ENCODE data around the gene SMG6. TPM values are rescaled to one million over a fixed set of nuclear protein-coding genes. Genes with fewer than 3 reads are reported as not detected.

Gene SMG6
- total RNA-seq, 1 experiment from 2014 or later: 36.1 TPM

GRCh38 chr17:2090210-2090641 lies 213.4 kb downstream of the SMG6 start:
- intact Hi-C loops (cut with micrococcal nuclease; ENCODE audit: unreplicated experiment): no loop called here
- TF ChIP-seq CTCF (conservative IDR thresholded peaks at IDR 0.05; ENCODE audit: low read depth, low read length) (no peak), EZH2 (IDR thresholded peaks at IDR 0.05; ENCODE audit: borderline replicate concordance, low read depth, low read length, poor library complexity, severe bottlenecking) (no peak)
- H3K27me3 ChIP-seq (replicated peaks; ENCODE audit: insufficient read depth, low read depth, low read length, poor library complexity): no peaks in the 10 kb centered on the region
- H3K36me3 ChIP-seq (ENCODE audit: insufficient read depth, low read length, poor library complexity, severe bottlenecking): no peaks in the 10 kb centered on the region
- no peak for DNase-seq (ENCODE audit: low spot score)
- H3K4me1 ChIP-seq (ENCODE audit: insufficient read depth, low read length, poor library complexity, severe bottlenecking): peaks cover 14% of the 10 kb centered on the region
- POLR2A ChIA-PET (ENCODE audit: low non-redundant PET): no interaction called here
- no peaks in the 10 kb centered on the region for H3K9me3 ChIP-seq (ENCODE audit: low read depth, low read length, poor library complexity, severe bottlenecking)
- no peak overlapping the region for H3K27ac ChIP-seq (ENCODE audit: low read depth, low read length, poor library complexity, severe bottlenecking)
- BruUV-seq (replicated peaks): no TSS peak
- no peak overlapping the region for H3K4me3 ChIP-seq (ENCODE audit: low read depth, low read length, poor library complexity, severe bottlenecking)
- CTCF ChIA-PET: no interaction called here

- Histone ChIP-seq H3K36me3 (ENCODE audit: insufficient read depth, low read length, poor library complexity, severe bottlenecking) (no peaks in the 10 kb centered on the region), H3K4me1 (ENCODE audit: insufficient read depth, low read length, poor library complexity, severe bottlenecking) (peaks cover 8% of the 10 kb centered on the region), H3K27me3 (replicated peaks; ENCODE audit: insufficient read depth, low read depth, low read length, poor library complexity) (no peaks in the 10 kb centered on the region), H3K4me3 (ENCODE audit: low read depth, low read length, poor library complexity, severe bottlenecking) (no peak overlapping the region), H3K9me3 (ENCODE audit: low read depth, low read length, poor library complexity, severe bottlenecking) (no peaks in the 10 kb centered on the region), H3K27ac (ENCODE audit: low read depth, low read length, poor library complexity, severe bottlenecking) (no peak overlapping the region)
- CTCF ChIA-PET: interaction anchor here (0.6 kb wide), 1 partner anchor 126 kb away, joined by 4 read pairs; no protein-coding TSS in a partner anchor
- DNase-seq (ENCODE audit: low spot score): no peak
- intact Hi-C loops (cut with micrococcal nuclease; ENCODE audit: unreplicated experiment): no loop called here
- POLR2A ChIA-PET (ENCODE audit: low non-redundant PET): no interaction called here
- BruUV-seq (replicated peaks): no TSS peak
- TF ChIP-seq CTCF (conservative IDR thresholded peaks at IDR 0.05; ENCODE audit: low read depth, low read length) (no peak), EZH2 (IDR thresholded peaks at IDR 0.05; ENCODE audit: borderline replicate concordance, low read depth, low read length, poor library complexity, severe bottlenecking) (no peak)
Measured at GRCh38 chr17:2089021-2089422, 214.6 kb downstream of the SMG6 start.

GRCh38 chr17:2087597-2088211 lies 215.9 kb downstream of the SMG6 start:
- CTCF ChIA-PET: no interaction called here
- H3K4me1 ChIP-seq (ENCODE audit: insufficient read depth, low read length, poor library complexity, severe bottlenecking): peaks cover 8% of the 10 kb centered on the region
- no peak for TF ChIP-seq EZH2 (IDR thresholded peaks at IDR 0.05; ENCODE audit: borderline replicate concordance, low read depth, low read length, poor library complexity, severe bottlenecking)
- no peak for TF ChIP-seq CTCF (conservative IDR thresholded peaks at IDR 0.05; ENCODE audit: low read depth, low read length)
- no peaks in the 10 kb centered on the region for H3K27me3 ChIP-seq (replicated peaks; ENCODE audit: insufficient read depth, low read depth, low read length, poor library complexity)
- BruUV-seq (replicated peaks): no TSS peak
- H3K36me3 ChIP-seq (ENCODE audit: insufficient read depth, low read length, poor library complexity, severe bottlenecking): no peaks in the 10 kb centered on the region
- no peaks in the 10 kb centered on the region for H3K9me3 ChIP-seq (ENCODE audit: low read depth, low read length, poor library complexity, severe bottlenecking)
- no peak for DNase-seq (ENCODE audit: low spot score)
- no peak overlapping the region for H3K27ac ChIP-seq (ENCODE audit: low read depth, low read length, poor library complexity, severe bottlenecking)
- POLR2A ChIA-PET (ENCODE audit: low non-redundant PET): no interaction called here
- intact Hi-C loops (cut with micrococcal nuclease; ENCODE audit: unreplicated experiment): no loop called here
- H3K4me3 ChIP-seq (ENCODE audit: low read depth, low read length, poor library complexity, severe bottlenecking): no peak overlapping the region
